ENCODE measurements around the gene DNHD1. TPM values are rescaled to one million over a fixed set of nuclear protein-coding genes. Genes with fewer than 3 reads are reported as not detected.

The DNHD1 gene
- total and polyA plus RNA-seq, 8 donors: 1.8 to 45.1 (median 11.4) TPM

DNA sequence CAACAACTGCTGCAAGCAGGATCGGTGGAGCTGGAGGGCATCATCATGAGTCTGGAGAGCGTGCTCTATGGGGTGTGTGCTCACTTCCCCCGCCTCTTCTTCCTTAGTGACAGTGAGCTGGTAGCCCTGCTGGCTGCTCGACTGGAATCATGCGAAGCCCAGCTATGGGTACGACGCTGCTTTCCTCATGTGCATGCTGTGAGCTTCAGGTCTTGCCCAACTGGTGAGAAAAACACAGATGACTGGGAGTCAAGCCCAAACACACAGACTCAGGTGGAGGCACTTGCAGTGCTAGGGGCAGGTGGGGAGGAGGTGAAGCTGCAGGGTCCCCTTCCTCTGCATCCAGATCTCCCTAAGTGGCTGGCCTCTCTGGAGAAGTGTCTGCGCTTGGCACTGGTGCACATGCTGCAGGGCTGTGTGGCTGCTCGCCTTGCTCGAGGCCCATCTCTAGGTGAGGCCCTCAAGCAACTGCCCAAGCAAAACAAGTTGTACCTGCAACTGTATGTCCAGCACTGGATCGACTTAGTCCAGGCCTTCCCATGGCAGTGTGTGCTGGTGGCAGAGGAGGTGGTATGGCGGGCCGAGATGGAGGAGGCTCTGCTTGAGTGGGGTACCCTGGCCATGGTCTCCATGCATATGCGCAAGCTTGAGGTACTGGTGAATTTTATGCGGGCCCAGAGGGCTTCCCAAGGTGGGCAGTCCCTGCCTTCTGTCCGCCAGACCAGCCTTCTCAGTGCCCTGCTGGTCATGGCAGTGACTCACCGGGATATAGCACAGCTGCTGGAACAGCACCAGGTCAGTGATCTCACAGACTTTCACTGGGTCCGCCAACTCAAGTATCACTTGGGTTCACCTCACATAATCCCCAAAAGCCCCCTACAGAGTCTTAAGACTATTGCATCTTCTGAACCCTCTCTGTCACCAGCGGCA lies 48.1 kb downstream of the DNHD1 start:
- DNase-seq: no peak
- intact Hi-C loops (cut with DNase I; ENCODE audit: low total_unique reads): no loop called here
- 92 to 97% (median 96%) methylated on average over 19 of the region's 19 CpGs for WGBS, 5 donors
- Histone ChIP-seq H3K27ac (no peak overlapping the region), H3K4me1 (no peaks in the 10 kb centered on the region), H3K36me3 (peaks cover 0 to 45% (median 31%) of the 10 kb centered on the region in 4 donors), H3K9me3 (no peaks in the 10 kb centered on the region), H3K4me3 (no peak overlapping the region), H3K27me3 (no peaks in the 10 kb centered on the region)
- TF ChIP-seq POLR2A (IDR thresholded peaks at IDR 0.05) (no peak), POLR2AphosphoS5 (IDR thresholded peaks at IDR 0.05) (no peak), EP300 (IDR thresholded peaks at IDR 0.05) (no peak)
- TF ChIP-seq, protein P1, sequence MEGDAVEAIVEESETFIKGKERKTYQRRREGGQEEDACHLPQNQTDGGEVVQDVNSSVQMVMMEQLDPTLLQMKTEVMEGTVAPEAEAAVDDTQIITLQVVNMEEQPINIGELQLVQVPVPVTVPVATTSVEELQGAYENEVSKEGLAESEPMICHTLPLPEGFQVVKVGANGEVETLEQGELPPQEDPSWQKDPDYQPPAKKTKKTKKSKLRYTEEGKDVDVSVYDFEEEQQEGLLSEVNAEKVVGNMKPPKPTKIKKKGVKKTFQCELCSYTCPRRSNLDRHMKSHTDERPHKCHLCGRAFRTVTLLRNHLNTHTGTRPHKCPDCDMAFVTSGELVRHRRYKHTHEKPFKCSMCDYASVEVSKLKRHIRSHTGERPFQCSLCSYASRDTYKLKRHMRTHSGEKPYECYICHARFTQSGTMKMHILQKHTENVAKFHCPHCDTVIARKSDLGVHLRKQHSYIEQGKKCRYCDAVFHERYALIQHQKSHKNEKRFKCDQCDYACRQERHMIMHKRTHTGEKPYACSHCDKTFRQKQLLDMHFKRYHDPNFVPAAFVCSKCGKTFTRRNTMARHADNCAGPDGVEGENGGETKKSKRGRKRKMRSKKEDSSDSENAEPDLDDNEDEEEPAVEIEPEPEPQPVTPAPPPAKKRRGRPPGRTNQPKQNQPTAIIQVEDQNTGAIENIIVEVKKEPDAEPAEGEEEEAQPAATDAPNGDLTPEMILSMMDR (IDR thresholded peaks at IDR 0.05): no peak

DNA sequence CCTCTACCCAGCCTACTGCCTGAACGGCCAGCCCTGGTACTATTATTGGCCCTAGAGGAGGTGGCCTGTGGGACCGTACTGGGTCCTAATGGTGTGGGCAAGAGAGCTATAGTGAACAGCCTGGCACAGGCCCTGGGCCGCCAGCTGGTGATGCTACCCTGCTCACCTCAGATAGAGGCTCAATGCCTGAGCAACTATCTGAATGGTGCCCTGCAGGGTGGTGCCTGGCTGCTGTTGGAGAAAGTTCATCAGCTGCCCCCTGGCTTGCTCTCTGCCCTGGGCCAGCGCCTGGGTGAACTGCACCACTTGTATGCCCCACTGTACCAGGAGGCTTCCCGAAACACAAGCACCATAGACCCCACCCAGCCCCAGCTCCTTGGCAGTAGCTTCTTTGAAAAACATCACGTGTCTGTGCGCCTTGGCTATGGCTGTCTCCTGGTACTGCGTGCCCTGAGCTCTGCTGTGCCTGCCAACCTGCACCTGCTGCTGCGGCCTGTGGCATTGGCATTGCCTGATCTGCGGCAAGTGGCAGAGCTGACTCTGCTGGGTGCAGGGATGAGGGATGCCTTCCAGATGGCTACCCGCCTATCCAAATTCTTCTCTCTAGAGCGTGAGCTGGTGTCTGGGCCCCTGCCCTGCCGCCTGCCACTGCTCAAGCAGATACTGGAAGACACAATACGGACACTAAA lies 49.0 kb downstream of the DNHD1 start:
- TF ChIP-seq, protein P1 (IDR thresholded peaks at IDR 0.05): no peak
- TF ChIP-seq POLR2AphosphoS5 (IDR thresholded peaks at IDR 0.05) (no peak), EP300 (IDR thresholded peaks at IDR 0.05) (no peak)
- no peak for DNase-seq
- intact Hi-C loops (cut with DNase I; ENCODE audit: low total_unique reads): no loop called here
- Histone ChIP-seq H3K4me1 (no peaks in the 10 kb centered on the region), H3K27ac (no peak overlapping the region), H3K4me3 (no peak overlapping the region), H3K27me3 (no peaks in the 10 kb centered on the region), H3K9me3 (no peaks in the 10 kb centered on the region), H3K36me3 (peaks cover 0 to 45% (median 31%) of the 10 kb centered on the region in 4 donors)
- 94 to 98% (median 97%) methylated on average over 10 to 14 of the region's 14 CpGs for WGBS, 5 donors

DNA sequence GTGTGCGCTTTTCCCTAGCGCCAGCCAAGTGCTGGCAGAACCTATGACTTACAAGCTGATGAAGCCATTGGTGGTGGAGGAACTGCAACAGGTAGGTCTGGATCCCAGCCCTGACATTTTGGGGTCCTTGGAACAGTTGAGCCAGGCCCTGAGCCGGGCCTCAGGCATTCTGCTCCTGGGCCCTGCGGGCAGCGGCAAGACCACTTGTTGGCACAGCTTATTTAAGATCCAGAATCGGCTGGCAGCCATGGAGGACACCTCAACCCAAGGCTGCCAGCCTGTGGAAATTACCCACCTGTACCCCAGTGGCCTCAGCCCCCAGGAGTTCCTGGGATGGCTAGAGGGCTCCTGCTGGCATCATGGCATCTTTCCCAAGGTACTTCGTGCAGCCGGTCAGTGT lies 49.7 kb downstream of the DNHD1 start:
- Histone ChIP-seq H3K9me3 (no peaks in the 10 kb centered on the region), H3K4me1 (no peaks in the 10 kb centered on the region), H3K4me3 (no peak overlapping the region), H3K27me3 (no peaks in the 10 kb centered on the region), H3K27ac (no peak overlapping the region), H3K36me3 (peaks cover 0 to 45% (median 31%) of the 10 kb centered on the region in 4 donors)
- TF ChIP-seq POLR2A (IDR thresholded peaks at IDR 0.05): no peak
- TF ChIP-seq EP300 (IDR thresholded peaks at IDR 0.05): no peak
- TF ChIP-seq, protein P1 (IDR thresholded peaks at IDR 0.05): no peak
- no peak for TF ChIP-seq POLR2AphosphoS5 (IDR thresholded peaks at IDR 0.05)
- DNase-seq: no peak
- intact Hi-C loops (cut with DNase I; ENCODE audit: low total_unique reads): no loop called here
- 93 to 99% (median 97%) methylated on average over 6 to 8 of the region's 8 CpGs for WGBS, 5 donors

DNA sequence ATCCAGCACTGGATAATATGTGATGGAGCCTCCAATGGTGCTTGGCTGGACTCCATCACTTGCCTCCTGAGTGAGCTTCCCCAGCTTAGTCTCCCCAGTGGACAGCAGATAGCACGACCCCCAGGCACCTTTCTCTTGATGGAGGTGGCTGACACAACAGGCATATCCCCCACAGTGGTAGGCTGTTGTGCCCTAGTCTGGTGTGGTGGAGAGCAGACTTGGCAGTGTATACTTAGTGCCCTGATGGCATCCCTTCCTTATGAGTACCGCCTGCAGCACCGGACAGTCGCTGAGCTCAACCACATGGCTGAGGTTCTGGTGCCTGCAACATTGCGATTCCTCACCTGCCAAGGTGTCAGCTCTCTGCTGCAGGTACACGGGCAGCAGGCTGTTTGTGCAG lies 50.1 kb downstream of the DNHD1 start:
- Histone ChIP-seq H3K4me3 (no peak overlapping the region), H3K9me3 (no peaks in the 10 kb centered on the region), H3K27ac (no peak overlapping the region), H3K27me3 (no peaks in the 10 kb centered on the region), H3K36me3 (peaks cover 0 to 45% (median 31%) of the 10 kb centered on the region in 4 donors), H3K4me1 (no peaks in the 10 kb centered on the region)
- no peak for DNase-seq
- intact Hi-C loops (cut with DNase I; ENCODE audit: low total_unique reads): no loop called here
- WGBS, 5 donors: 87 to 95% (median 92%) methylated on average over 3 to 6 of the region's 6 CpGs
- TF ChIP-seq POLR2A (IDR thresholded peaks at IDR 0.05): no peak
- TF ChIP-seq POLR2AphosphoS5 (IDR thresholded peaks at IDR 0.05): no peak
- TF ChIP-seq, protein P1 (IDR thresholded peaks at IDR 0.05): no peak
- no peak for TF ChIP-seq EP300 (IDR thresholded peaks at IDR 0.05)

Measured in stomach (tissue), 9 donors.